Measurements from ENCODE around the gene PYROXD2. TPM values are rescaled to one million over a fixed set of nuclear protein-coding genes. Genes with fewer than 3 reads are reported as not detected.

PYROXD2 gene
- total and polyA plus RNA-seq, 2 experiments from 2014 or later: 1.3 to 2.6 TPM

GRCh38 chr10:98369801-98370200, 45.2 kb downstream of the PYROXD2 start:
- 0 out of 2 replicates have a peak overlapping the region, but pooled peaks have one; percentile 0 for H3K27ac Mint-ChIP-seq
- H3K36me3 Mint-ChIP-seq (ENCODE audit: low read depth): no peaks in the 10 kb centered on the region; the same call in 2 of the 3 replicates
- H3K9me3 Mint-ChIP-seq: no peaks in the 10 kb centered on the region
- DNase-seq (ENCODE audit: low spot score) (no peak), ATAC-seq (no peak)
- H3K27ac ChIP-seq (ENCODE audit: low read depth): no peak overlapping the region
- H3K79me2 ChIP-seq (replicated peaks; ENCODE audit: insufficient read depth): no peaks in the 10 kb centered on the region
- no peaks in the 10 kb centered on the region for H3K9me2 ChIP-seq (ENCODE audit: insufficient read depth)
- no peaks in the 10 kb centered on the region for H3K36me3 ChIP-seq (ENCODE audit: insufficient read depth)
- no peak overlapping the region for H3K4me3 ChIP-seq
- H3K4me1 ChIP-seq (ENCODE audit: insufficient read depth): peaks cover 18% of the 10 kb centered on the region
- H3K27me3 Mint-ChIP-seq (ENCODE audit: insufficient read depth, low read depth, poor library complexity): peaks cover 7% of the 10 kb centered on the region
- no peaks in the 10 kb centered on the region for H4K20me1 ChIP-seq (replicated peaks; ENCODE audit: insufficient read depth)
- no peaks in the 10 kb centered on the region for H3K27me3 ChIP-seq (ENCODE audit: insufficient read depth)
- H3F3A ChIP-seq (replicated peaks; ENCODE audit: low read depth): no peaks in the 10 kb centered on the region
- H3K4me1 Mint-ChIP-seq: peaks cover 46% of the 10 kb centered on the region
- TF ChIP-seq CTCF (conservative IDR thresholded peaks at IDR 0.05; ENCODE audit: low read depth in 2 of 2) (no peak), EZH2 (IDR thresholded peaks at IDR 0.05; ENCODE audit: low read depth, unreplicated experiment) (no peak)
- peak overlapping the region; percentile 72 for H2AFZ ChIP-seq
- no peak overlapping the region for H3K4me2 ChIP-seq
- H3K4me3 Mint-ChIP-seq: no peak overlapping the region

GRCh38 chr10:98368644-98369043, 46.3 kb downstream of the PYROXD2 start:
- Mint-ChIP-seq H3K27me3 (ENCODE audit: insufficient read depth, low read depth, poor library complexity) (peaks cover 10% of the 10 kb centered on the region), H3K4me3 (no peak overlapping the region; the same call in 2 of the 3 replicates), H3K4me1 (peaks cover 39% of the 10 kb centered on the region), H3K27ac (no peak overlapping the region), H3K36me3 (ENCODE audit: low read depth) (no peaks in the 10 kb centered on the region; the same call in 2 of the 3 replicates), H3K9me3 (no peaks in the 10 kb centered on the region)
- no peaks in the 10 kb centered on the region for H3K79me2 ChIP-seq (replicated peaks; ENCODE audit: insufficient read depth)
- H3K36me3 ChIP-seq (ENCODE audit: insufficient read depth): no peaks in the 10 kb centered on the region
- ATAC-seq (no peak), DNase-seq (ENCODE audit: low spot score) (no peak)
- no peaks in the 10 kb centered on the region for H3K9me2 ChIP-seq (ENCODE audit: insufficient read depth)
- H3K4me2 ChIP-seq: no peak overlapping the region
- no peak overlapping the region for H2AFZ ChIP-seq
- H3K4me3 ChIP-seq: no peak overlapping the region
- peaks cover 18% of the 10 kb centered on the region for H3K4me1 ChIP-seq (ENCODE audit: insufficient read depth)
- H3K27me3 ChIP-seq (ENCODE audit: insufficient read depth): no peaks in the 10 kb centered on the region
- H3K27ac ChIP-seq (ENCODE audit: low read depth): no peak overlapping the region
- H4K20me1 ChIP-seq (replicated peaks; ENCODE audit: insufficient read depth): no peaks in the 10 kb centered on the region
- H3F3A ChIP-seq (replicated peaks; ENCODE audit: low read depth): no peaks in the 10 kb centered on the region
- TF ChIP-seq EZH2 (IDR thresholded peaks at IDR 0.05; ENCODE audit: low read depth, unreplicated experiment) (no peak), REST (IDR thresholded peaks at IDR 0.05; ENCODE audit: unreplicated experiment) (no peak), STAT1 (IDR thresholded peaks at IDR 0.05; ENCODE audit: unreplicated experiment) (no peak), EZH2phosphoT487 (IDR thresholded peaks at IDR 0.05; ENCODE audit: unreplicated experiment) (no peak), ETS1 (IDR thresholded peaks at IDR 0.05) (no peak), ZNF114 (CRISPR knock-in tag; IDR thresholded peaks at IDR 0.05) (no peak), ZNF331 (CRISPR knock-in tag; IDR thresholded peaks at IDR 0.05; ENCODE audit: low read depth) (no peak), JUNB (IDR thresholded peaks at IDR 0.05; ENCODE audit: unreplicated experiment) (no peak), POLR2AphosphoS5 (IDR thresholded peaks at IDR 0.05; ENCODE audit: low read depth) (no peak), CREB1 (CRISPR knock-in tag; IDR thresholded peaks at IDR 0.05; ENCODE audit: low read depth) (no peak)
